TTC549 (cell line): ENCODE results near the gene EXOC6.

Experiments
- FAIRE-seq: peaks from 2 replicates; lab custom pipeline; 2012; peaks lifted over from hg19 to GRCh38; lab: Jason Lieb, UNC

Gene EXOC6

DNA sequence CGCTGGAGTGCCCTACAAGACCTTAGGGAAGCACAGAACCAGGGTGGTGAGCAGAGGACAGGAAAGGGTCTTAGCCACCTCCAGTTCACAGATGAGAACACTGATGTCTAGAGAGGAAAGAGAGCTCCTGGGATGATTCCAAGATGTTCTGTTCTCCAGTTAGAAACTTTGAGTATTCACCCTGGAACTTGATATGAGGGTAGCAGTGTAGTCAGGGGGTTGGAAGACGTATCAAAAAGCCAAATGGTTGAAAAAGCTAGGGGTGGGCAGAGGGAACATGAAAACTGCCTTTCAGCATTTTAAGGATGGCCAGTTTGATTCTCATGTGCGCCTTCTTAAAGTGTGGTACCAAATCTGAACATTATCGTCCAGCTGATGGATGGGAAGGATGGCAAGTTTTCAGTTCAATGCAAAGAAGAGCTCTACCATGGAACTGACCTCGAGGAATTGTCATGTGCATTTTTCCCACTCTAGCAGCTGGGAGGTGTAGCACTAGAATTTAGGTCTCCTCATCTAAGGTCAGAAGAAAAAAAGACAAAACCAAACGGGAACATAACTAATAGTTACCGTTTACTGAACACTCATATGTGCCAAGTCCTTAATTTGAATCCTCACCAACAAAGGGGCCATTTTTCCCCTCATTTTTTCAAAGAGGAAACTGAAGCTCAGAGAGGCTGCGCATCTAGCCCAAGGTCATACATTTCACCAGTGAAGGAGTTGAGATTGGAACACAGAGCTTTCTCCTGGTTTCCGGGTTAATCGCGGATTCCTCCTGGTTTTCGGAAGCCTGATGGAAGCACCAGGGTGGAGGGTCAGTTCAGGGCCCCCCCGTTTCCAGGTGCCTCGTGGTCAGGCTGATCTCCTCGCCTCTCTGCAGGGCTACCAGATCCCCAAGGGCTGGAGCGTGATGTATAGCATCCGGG, 219.4 kb downstream of the EXOC6 start:
- FAIRE-seq, result no peak

DNA sequence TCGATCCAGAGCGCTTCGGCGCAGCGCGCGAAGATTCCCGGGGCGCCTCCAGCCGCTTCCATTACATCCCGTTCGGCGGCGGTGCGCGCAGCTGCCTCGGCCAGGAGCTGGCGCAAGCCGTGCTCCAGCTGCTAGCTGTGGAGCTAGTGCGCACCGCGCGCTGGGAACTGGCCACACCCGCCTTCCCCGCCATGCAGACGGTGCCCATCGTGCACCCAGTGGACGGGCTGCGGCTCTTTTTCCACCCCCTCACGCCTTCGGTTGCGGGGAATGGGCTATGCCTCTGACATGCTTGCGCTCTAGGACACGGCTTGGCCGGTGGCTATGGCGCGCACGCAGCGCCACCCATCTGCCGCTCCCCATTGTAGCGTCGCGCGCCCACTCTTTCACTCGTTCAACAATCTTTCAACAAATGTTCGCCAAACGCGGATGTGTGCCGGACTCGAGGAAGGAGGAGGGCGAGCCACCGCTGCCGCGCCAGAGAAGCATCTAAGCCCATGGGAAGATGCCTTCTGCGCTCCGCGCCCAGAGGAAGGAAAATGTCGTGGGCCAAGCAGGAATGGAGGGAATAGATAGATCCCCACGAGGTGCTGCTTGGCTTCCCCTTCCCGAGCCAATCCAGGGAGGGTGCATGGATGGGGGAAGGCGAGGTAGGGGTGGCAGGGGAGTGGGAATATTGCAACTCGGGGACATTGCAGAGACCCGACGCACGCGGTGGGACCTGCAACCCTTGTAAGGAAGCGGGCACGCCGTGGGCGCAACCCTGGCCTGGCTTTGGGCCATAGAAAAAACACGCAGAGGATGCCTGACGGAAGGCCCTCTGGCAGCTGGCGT, 220.3 kb downstream of the EXOC6 start:
- no peak for FAIRE-seq

- FAIRE-seq, result no peak
Measured at GRCh38 chr10:93069245-93069561, 220.9 kb downstream of the EXOC6 start.

GRCh38 chr10:93070378-93071176, 222.3 kb downstream of the EXOC6 start:
- FAIRE-seq, result no peak

GRCh38 chr10:93071177-93071472, 222.8 kb downstream of the EXOC6 start:
- no peak for FAIRE-seq

DNA sequence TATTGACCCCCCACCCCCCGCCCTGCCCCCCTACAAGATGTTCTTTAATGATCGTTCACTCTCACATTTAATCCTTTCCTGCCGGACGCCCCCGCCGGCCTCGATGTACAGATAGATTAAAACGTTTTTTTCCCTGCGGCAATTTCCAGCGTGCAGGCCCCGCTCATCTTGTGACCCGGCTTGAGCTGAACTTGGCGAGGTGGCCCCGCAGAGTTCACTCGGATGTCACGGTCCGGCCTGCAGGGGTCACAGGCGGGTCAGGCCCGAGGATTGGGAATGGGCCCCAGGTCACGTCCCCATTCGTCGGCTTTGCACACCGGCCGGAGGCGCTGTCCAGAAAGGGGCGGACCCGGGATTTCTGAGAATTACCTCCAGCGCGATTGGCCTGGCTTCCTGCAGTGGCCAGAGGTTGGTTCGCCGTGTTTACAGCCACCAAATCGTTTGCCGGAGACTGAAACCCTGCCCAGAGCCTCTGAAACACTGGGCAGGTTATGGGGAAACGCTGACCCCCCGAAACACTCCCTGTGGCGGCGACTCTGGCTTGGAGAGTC, 223.4 kb downstream of the EXOC6 start:
- no peak for FAIRE-seq

GRCh38 chr10:93072225-93072712, 223.9 kb downstream of the EXOC6 start:
- FAIRE-seq, result no peak

DNA sequence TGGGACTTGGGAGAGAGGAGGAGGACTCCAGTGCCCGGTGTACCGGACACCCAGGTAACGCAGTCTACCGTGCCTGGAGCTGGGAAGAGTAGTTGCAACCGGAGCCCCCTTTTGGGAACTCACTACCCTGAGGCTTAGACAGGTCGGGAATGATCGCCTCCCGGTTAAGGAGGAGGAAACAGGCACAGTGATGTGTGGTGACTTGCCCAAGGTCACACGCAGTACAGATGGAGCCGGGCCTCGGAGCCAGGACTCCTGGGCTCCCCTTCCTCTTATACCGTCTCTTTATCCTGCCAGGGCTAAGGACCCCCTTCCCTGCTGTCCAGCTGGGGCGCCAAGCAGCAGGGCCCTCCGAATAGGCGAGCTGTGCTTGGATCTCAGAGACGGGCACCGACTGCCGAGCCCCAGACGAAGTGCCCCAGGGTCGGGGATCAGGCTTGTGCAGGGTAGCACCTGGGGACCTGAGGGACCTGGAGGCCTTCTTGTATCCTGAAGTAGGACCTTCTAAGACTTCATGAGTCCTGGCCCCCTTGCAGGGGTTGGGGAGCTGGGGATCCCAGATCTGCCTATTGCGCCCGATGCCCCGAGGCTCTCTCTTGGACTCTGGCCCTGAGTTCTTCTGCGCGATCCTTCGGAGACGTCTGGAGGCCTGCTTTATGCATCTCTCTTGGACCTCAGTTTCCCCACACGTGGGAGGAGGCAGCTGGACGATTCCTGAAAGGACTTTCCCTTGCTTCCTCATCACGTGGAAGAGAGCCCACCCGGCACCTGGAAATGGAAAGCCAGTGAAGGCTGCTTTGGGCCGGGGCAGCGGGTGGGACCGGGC, 224.6 kb downstream of the EXOC6 start:
- no peak for FAIRE-seq

DNA sequence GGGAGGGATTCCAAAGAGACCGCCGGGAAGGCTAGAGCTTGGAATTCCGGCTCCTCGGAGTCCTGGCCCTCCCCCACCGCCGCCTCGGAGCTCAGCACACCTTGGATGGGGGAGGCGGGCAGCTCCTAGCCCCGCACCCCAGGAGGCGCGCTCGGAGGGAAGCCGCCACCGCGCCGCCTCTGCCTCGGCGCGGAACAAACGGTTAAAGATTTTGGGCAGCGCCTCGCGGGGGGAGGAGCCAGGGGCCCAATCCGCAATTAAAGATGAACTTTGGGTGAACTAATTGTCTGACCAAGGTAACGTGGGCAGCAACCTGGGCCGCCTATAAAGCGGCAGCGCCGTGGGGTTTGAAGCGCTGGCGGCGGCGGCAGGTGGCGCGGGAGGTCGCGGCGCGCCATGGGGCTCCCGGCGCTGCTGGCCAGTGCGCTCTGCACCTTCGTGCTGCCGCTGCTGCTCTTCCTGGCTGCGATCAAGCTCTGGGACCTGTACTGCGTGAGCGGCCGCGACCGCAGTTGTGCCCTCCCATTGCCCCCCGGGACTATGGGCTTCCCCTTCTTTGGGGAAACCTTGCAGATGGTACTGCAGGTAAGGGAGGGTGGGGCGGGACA, 225.3 kb downstream of the EXOC6 start, which contains the start of gene CYP26A1:
Gene CYP26A1 (plus strand): TSS at position 355 of the 608 bp plus-strand sequence. CDS start 42 bp downstream, at position 397.
- no peak for FAIRE-seq

- no peak for FAIRE-seq
Measured at GRCh38 chr10:93074147-93074596, 225.9 kb downstream of the EXOC6 start.

DNA sequence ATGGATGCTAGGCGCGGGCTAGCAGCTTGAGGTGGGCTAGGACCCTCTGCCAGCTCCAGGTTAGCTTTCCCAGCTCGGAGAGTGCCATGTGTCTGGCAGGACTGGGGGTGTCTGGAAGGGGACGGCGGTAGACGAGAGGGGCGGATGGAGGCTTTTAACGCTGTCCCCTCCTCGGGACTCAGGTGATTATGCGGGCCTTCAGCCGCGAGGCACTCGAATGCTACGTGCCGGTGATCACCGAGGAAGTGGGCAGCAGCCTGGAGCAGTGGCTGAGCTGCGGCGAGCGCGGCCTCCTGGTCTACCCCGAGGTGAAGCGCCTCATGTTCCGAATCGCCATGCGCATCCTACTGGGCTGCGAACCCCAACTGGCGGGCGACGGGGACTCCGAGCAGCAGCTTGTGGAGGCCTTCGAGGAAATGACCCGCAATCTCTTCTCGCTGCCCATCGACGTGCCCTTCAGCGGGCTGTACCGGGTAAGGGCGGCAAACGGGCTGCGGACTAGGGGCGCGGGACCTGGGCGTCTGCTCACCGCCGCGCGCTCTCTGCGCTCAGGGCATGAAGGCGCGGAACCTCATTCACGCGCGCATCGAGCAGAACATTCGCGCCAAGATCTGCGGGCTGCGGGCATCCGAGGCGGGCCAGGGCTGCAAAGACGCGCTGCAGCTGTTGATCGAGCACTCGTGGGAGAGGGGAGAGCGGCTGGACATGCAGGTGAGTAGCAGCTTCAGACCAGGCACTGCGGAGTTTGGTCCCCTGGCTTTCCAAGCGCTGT, 226.5 kb downstream of the EXOC6 start:
- FAIRE-seq, result no peak

DNA sequence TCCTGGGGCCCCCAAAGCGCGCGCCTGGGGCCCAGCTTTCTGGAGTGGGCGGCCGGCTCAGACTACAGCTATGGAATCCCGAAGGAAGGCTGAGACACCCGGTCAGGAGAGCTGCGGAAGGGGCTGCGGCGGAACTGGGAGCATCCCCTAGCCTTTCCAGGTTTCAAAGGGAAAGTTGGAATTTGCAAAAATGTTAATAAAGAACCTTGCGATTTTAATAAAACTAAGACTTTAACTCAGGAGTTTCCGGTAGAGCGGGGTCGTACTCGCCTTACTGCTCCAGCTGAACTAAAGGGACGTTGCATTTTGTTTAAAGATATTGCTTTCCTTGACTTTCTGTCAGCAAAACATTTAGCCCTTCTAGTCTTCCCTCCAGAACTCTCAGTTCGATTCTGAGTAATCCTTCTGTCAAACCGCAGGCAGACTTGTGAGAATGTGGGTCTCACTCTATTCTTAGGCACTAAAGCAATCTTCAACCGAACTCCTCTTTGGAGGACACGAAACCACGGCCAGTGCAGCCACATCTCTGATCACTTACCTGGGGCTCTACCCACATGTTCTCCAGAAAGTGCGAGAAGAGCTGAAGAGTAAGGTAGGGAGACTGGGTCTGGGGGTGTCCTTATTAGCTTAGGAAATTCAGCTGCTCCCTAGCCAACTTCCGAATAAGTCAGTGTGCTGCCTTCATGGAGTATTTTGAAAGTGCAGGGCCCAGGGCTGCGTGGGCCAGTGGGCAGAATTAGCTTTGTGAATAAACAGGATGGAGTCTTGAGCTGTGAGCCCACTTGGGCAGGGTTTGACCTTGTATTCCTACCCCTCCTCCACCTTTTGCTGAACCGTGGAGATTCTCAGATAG, 227.3 kb downstream of the EXOC6 start:
- FAIRE-seq, result no peak

- no peak for FAIRE-seq
Measured at GRCh38 chr10:93076871-93077270, 228.6 kb downstream of the EXOC6 start.

DNA sequence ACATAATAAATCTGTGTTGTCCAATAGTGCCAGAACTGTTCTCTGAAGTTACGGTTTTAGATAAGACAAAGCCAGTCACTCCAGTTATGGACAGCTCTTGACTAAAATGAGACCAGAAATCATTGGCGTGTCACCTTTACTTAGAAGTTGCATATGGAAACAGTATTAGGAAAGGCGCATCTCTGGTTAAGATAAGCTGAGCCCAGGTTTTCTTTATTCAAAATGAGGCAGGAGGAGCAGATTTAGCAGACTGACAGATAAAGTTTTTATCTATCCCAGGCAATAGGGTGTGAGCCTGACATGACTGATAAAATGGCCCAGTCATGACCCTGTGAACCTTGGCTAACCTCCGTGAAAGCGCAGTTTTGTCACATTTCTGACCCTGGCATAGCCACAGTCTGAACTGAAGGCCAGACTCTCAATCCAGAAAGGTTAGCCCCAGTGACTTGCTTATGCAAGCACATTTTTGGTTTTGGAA, 229.6 kb downstream of the EXOC6 start:
- no peak for FAIRE-seq

GRCh38 chr10:93079663-93080349, 231.5 kb downstream of the EXOC6 start:
- FAIRE-seq, result no peak

DNA sequence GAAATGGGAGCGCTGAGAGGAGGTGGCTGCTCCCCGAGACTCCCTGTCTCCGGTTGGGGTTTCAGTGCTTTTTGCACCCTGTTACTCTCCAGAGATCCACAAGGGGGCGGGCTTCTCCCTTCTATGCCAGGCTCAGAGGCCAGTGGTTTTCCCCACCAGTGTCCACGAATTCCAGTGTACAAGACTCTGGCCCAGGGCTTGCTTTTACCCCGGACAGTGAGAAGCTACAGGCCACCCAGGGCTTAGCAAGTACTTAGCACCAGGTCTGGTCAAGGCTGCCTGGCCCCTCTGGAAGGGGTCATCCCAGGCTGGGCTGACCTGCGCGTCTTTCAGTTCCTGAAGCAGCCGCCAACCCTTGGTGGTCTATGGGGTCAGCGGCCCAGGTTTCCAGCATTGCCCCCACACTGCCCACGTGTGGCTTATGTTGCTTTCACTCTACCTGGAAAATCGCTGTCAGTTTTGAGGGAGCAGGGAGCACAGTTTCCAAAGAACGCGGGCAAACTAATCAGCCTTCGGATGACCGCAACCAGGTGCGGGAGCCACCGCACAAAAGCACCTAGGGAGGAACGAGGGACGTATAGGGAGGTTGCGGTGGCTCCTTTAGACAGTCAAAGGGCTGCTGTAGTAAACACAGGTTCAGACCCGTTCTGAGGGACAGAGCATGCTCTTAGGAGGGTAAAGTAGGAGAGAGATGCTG, 232.2 kb downstream of the EXOC6 start:
- no peak for FAIRE-seq

DNA sequence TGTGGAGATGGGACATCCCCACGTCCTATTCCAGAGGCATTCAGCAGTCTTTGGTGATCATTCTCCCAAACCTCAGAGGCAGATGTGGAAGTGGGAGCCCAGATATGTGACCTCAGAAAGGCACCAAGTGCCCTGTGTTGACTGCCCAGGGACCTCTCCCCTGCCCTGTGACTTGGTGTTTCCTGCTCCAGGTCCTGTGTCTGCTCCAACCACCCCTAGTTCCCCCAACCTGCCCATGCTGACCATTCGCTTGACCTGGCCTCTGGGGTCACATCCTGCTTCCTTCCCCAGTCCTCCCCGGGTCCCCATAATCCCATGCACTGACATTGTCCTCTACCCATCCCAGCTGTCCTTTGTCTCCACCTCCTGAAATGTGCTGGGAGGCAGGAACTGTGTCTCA, 233.0 kb downstream of the EXOC6 start:
- no peak for FAIRE-seq

DNA sequence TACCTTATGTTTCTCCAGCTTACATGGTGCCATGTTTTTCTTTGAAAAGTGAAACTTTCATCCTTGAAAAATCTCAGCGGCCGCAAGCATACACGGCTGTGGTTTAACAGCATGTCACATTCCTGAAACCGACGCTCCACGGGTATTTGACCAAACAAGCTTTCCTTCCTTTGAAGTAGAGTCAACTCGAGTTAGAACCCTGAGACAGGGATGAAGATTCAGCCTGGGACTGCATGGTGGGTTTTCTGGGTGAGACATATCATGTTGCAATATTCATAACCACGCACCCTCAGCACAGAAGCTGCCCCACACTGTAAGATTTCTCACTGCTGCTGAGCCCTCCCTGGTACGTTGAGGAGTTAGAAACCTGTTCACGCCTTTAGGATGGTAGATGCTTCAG, 233.5 kb downstream of the EXOC6 start:
- no peak for FAIRE-seq
